ENCODE data around the gene NR2F1-AS1. TPM values are rescaled to one million over a fixed set of nuclear protein-coding genes. Genes with fewer than 3 reads are reported as not detected.

Gene NR2F1-AS1
- total RNA-seq, 6 experiments from 2014 or later, result 22.9 to 26.2 (median 24.8) TPM

DNA sequence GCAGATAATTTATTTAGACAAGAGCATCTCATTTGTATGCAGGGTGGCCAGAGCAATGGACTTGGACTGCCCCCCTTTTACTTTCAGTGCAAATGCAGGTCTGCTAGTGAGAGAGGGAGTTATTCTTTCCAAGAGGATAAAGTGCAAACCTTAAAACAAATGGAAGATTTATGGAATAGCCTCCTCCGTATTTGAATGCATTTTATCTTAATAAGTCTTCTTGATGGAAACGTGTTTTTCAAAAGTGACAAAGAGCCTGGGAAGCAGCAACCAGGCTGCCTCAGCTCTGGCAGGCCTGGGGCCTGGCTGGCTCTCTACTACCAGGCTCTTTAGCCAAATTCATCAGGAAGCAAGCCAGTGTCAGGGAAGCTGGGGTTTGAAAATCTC lies 8.8 kb upstream of the NR2F1-AS1 start:
- peaks cover 42% of the 10 kb centered on the region for H3K4me1 Mint-ChIP-seq (ENCODE audit: low read depth)
- H3K27me3 Mint-ChIP-seq (ENCODE audit: insufficient read depth), result no peaks in the 10 kb centered on the region; the same call in 1 of the 2 replicates
- peaks cover 3% of the 10 kb centered on the region; the same call in 1 of the 2 replicates for H3K9me3 Mint-ChIP-seq
- no peak overlapping the region for H3K27ac Mint-ChIP-seq
- DNase-seq, result no peak
- H3K36me3 Mint-ChIP-seq (ENCODE audit: low read depth), result peaks cover 27% of the 10 kb centered on the region
- no peak overlapping the region for H3K4me3 Mint-ChIP-seq
- TF ChIP-seq, protein P1, sequence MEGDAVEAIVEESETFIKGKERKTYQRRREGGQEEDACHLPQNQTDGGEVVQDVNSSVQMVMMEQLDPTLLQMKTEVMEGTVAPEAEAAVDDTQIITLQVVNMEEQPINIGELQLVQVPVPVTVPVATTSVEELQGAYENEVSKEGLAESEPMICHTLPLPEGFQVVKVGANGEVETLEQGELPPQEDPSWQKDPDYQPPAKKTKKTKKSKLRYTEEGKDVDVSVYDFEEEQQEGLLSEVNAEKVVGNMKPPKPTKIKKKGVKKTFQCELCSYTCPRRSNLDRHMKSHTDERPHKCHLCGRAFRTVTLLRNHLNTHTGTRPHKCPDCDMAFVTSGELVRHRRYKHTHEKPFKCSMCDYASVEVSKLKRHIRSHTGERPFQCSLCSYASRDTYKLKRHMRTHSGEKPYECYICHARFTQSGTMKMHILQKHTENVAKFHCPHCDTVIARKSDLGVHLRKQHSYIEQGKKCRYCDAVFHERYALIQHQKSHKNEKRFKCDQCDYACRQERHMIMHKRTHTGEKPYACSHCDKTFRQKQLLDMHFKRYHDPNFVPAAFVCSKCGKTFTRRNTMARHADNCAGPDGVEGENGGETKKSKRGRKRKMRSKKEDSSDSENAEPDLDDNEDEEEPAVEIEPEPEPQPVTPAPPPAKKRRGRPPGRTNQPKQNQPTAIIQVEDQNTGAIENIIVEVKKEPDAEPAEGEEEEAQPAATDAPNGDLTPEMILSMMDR (IDR thresholded peaks at IDR 0.05), result no peak

DNA sequence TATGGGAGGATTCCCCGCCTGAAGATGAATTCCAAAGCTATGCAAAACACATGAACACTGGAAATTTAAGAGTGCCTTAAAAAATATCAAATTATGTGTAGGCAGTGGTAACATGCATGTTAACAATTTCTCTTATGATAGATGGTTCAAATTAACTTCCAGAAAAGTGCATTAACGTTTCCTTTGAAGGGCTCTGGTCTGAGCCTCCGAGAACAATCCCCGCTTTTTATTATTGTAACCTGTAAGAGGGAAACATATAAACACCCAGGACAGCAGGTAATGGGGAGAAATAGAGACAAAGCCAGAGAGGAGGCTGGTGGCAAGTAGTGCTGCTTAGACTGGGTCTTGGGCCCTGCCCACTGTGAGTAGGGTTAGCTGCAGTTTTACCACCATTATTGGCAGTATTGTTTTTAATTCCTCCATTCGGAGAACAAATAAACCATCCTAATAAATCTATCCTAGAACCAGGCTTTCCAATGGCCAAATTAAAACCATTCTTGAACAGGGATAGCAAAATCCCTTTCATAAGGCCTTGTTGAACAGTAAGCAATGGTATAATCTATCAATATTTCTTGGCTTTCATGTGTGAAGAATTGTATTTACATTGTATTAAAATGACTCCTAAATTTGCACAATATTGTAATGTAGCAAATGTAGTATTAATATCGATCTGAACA lies 8.3 kb upstream of the NR2F1-AS1 start:
- H3K27me3 Mint-ChIP-seq (ENCODE audit: insufficient read depth), result no peaks in the 10 kb centered on the region; the same call in 1 of the 2 replicates
- TF ChIP-seq, protein P1 (IDR thresholded peaks at IDR 0.05), result no peak
- H3K27ac Mint-ChIP-seq, result no peak overlapping the region
- DNase-seq, result no peak
- H3K4me3 Mint-ChIP-seq, result no peak overlapping the region
- peaks cover 42% of the 10 kb centered on the region for H3K4me1 Mint-ChIP-seq (ENCODE audit: low read depth)
- H3K36me3 Mint-ChIP-seq (ENCODE audit: low read depth), result peaks cover 22% of the 10 kb centered on the region
- H3K9me3 Mint-ChIP-seq, result peaks cover 3% of the 10 kb centered on the region; the same call in 1 of the 2 replicates

DNA sequence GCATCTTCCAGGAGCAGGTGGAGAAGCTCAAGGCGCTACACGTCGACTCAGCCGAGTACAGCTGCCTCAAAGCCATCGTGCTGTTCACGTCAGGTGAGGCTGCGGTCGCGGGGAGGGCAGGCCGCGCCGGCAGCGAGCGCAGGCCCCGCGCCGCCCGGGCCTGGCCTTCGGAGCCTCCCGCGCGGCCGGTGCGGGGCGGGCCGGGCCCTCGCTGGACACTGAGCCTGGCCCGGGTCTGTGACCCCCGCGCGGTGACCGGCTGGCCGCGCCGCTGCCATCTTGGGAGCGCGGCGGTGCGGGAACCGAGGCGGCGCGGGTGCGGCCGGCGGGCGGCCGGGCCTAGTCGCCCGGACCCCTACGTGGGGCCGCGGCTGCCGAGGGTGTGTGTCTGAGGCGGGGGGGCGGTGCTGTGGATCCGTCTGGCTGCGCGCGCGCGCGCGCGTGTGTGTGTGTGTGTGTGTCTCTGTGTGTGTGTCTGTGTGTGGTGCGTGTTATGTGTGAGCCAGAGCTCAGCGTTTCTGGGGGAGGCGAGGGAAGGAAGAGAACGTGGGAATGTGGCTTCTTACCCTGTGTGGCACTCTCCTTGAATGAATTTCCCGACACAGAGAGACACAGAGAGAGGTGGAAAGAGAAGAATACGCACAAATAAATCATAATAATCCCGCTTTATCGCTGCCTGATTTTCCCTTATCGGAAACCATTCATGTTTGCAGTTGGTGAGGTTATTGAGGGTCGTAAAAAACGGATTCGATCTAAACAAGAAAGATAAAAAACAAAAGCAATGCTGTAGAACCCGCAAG lies 7.5 kb upstream of the NR2F1-AS1 start:
- TF ChIP-seq, protein P1 (IDR thresholded peaks at IDR 0.05), result no peak
- DNase-seq, result no peak
- H3K9me3 Mint-ChIP-seq, result peaks cover 3% of the 10 kb centered on the region; the same call in 1 of the 2 replicates
- H3K4me1 Mint-ChIP-seq (ENCODE audit: low read depth), result peaks cover 42% of the 10 kb centered on the region
- H3K27me3 Mint-ChIP-seq (ENCODE audit: insufficient read depth), result no peaks in the 10 kb centered on the region; the same call in 1 of the 2 replicates
- H3K27ac Mint-ChIP-seq, result no peak overlapping the region
- no peak overlapping the region for H3K4me3 Mint-ChIP-seq
- H3K36me3 Mint-ChIP-seq (ENCODE audit: low read depth), result peaks cover 15% of the 10 kb centered on the region

DNA sequence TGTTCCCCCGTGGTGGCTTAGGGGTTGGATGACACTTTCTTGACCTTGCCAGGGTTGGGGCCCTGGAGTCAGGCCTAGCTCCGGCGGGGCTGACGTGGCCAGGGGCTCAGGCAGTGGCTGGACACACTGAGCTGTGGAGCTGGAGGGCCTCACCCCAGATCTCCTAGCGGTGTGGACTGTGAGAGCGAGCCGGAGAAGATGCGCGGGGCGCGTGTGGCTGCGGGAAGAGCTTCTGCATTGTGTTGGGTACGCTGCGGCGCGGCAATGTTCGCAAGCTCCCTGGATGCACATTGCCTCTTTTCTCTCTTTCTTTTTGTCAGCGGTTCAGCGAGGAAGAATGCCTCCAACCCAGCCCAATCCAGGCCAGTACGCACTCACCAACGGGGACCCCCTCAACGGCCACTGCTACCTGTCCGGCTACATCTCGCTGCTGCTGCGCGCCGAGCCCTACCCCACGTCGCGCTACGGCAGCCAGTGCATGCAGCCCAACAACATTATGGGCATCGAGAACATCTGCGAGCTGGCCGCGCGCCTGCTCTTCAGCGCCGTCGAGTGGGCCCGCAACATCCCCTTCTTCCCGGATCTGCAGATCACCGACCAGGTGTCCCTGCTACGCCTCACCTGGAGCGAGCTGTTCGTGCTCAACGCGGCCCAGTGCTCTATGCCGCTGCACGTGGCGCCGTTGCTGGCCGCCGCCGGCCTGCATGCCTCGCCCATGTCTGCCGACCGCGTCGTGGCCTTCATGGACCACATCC lies 6.8 kb upstream of the NR2F1-AS1 start:
- TF ChIP-seq, protein P1 (IDR thresholded peaks at IDR 0.05), result no peak
- Mint-ChIP-seq H3K4me1 (ENCODE audit: low read depth) (peaks cover 42% of the 10 kb centered on the region), H3K36me3 (ENCODE audit: low read depth) (peaks cover 13% of the 10 kb centered on the region), H3K27ac (no peak overlapping the region), H3K4me3 (no peak overlapping the region), H3K27me3 (ENCODE audit: insufficient read depth) (no peaks in the 10 kb centered on the region; the same call in 1 of the 2 replicates), H3K9me3 (peaks cover 3% of the 10 kb centered on the region; the same call in 1 of the 2 replicates)
- DNase-seq, result no peak

Data from HFFc6 (cell line).